Left hindlimb (tissue), 1 donor: ENCODE measurements around the gene KCNJ16.
A peak's percentile ranks its signal among the peaks of the same experiment; 100 is the strongest.
"Not testable (repeated sequence)": the region's sequence is repeated elsewhere in the genome, so short reads cannot be mapped to it uniquely, and the experiment has no call there.

Source experiments
- DNase-seq: peaks from one replicate; pipeline ENCODE4 v3.0.0-alpha.2; 2018

KCNJ16 gene

GRCh38 chr17:70074956-70075355 is at the start of gene KCNJ16:
Gene KCNJ16 (plus strand): TSS chr17:70075225. CDS start chr17:70132088, 56,863 bp downstream.
- DNase-seq: no peak

- no peak for DNase-seq
Measured at GRCh38 chr17:70028397-70028796, 46.6 kb upstream of the KCNJ16 start.

GRCh38 chr17:70028978-70029767 is 45.9 kb upstream of the KCNJ16 start:
- no peak for DNase-seq

- DNase-seq: no peak
Measured at GRCh38 chr17:70030371-70030770, 44.7 kb upstream of the KCNJ16 start.

- DNase-seq: no peak
Measured at GRCh38 chr17:70031341-70031740, 43.7 kb upstream of the KCNJ16 start.

- DNase-seq: no peak
Measured at GRCh38 chr17:70033165-70033564, 41.9 kb upstream of the KCNJ16 start.

GRCh38 chr17:70034158-70034557 is 40.9 kb upstream of the KCNJ16 start:
- DNase-seq: no peak

- DNase-seq: no peak
Measured at GRCh38 chr17:70037498-70037897, 37.5 kb upstream of the KCNJ16 start.

- no peak for DNase-seq
Measured at GRCh38 chr17:70040336-70040735, 34.7 kb upstream of the KCNJ16 start.

- no peak for DNase-seq
Measured at GRCh38 chr17:70041061-70041460, 34.0 kb upstream of the KCNJ16 start.

GRCh38 chr17:70041540-70041939 is 33.5 kb upstream of the KCNJ16 start:
- no peak for DNase-seq

GRCh38 chr17:70045780-70046179 is 29.2 kb upstream of the KCNJ16 start:
- DNase-seq: not testable (repeated sequence)

GRCh38 chr17:70047619-70048419 is 27.2 kb upstream of the KCNJ16 start:
- no peak for DNase-seq

- no peak for DNase-seq
Measured at GRCh38 chr17:70049801-70050591, 25.0 kb upstream of the KCNJ16 start.

GRCh38 chr17:70050931-70051330 is 24.1 kb upstream of the KCNJ16 start:
- no peak for DNase-seq

- no peak for DNase-seq
Measured at GRCh38 chr17:70053241-70054234, 21.5 kb upstream of the KCNJ16 start.

- no peak for DNase-seq
Measured at GRCh38 chr17:70055000-70055399, 20.0 kb upstream of the KCNJ16 start.

GRCh38 chr17:70059071-70059470 is 16.0 kb upstream of the KCNJ16 start:
- no peak for DNase-seq

GRCh38 chr17:70059649-70060048 is 15.4 kb upstream of the KCNJ16 start:
- DNase-seq: no peak

GRCh38 chr17:70060415-70060814 is 14.6 kb upstream of the KCNJ16 start:
- peak; percentile 38 for DNase-seq

GRCh38 chr17:70067134-70067533 is 7.9 kb upstream of the KCNJ16 start:
- DNase-seq: no peak
